HCT116 (cell line): Measurements from ENCODE around the gene NDUFS1. TPM values are rescaled to one million over a fixed set of nuclear protein-coding genes. Genes with fewer than 3 reads are reported as not detected.

Experiments
- ATAC-seq: fragments of 200-7000 bp; cut with Tn5 transposase; 2 replicates; pipeline ENCODE4 v1.9.1; 2020; ENCODE audit warnings: mild to moderate bottlenecking, moderate library complexity
- BruUV-seq: library from RNA; stranded (reverse); fragments of 400-500 nt; replicated peaks from 2 replicates; lab custom pipeline; 2021; lab: Mats Ljungman, UMichigan
- CTCF ChIA-PET: fragments of 300-600 bp; sonication (Branson Sonifier 250); formaldehyde crosslinking; loops from one replicate; lab custom pipeline; 2021; ENCODE audit warnings: antibody characterized with exemption; lab: Charles Lee
- POLR2A ChIA-PET: fragments of 300-600, 350-600 bp; sonication (Branson Sonifier 250); formaldehyde crosslinking; loops from one replicate; lab custom pipeline; 2021; ENCODE audit warnings: antibody characterized with exemption; lab: Charles Lee
- RAD21 ChIA-PET, 2 experiments: fragments of 300-600 bp; sonication (Branson Sonifier 250); formaldehyde crosslinking; loops; one replicate each; lab custom pipeline; 2023; ENCODE audit warnings: low total read pairs in 2 of 2; ENCODE audit not compliant: uncharacterized antibody in 2 of 2, unreplicated experiment in 2 of 2, low non-redundant PET in 1 of 2; lab: Charles Lee
- DNase-seq: peaks from one replicate; pipeline ENCODE4 v3.0.0-alpha.2; 2010; ENCODE audit warnings: low read depth, low spot score
- H2AFZ ChIP-seq: fragments of 200-600 bp; shearing (Covaris generic), sonication (generic); 2 replicates; pipeline ENCODE4 v1.6.1; 2017; ENCODE audit warnings: low read depth, mixed run types, mixed read lengths, antibody characterized with exemption, low read length; ENCODE audit not compliant: poor library complexity, severe bottlenecking
- H3K27ac ChIP-seq: 2 replicates; pipeline ENCODE4 v1.5.1; 2012; ENCODE audit warnings: low read depth, low read length
- H3K27me3 ChIP-seq: fragments of 200-600 bp; sonication (generic); 2 replicates; pipeline ENCODE4 v1.6.1; 2016; ENCODE audit warnings: mixed run types, low read length, mixed read lengths; ENCODE audit not compliant: insufficient read depth
- H3K36me3 ChIP-seq, 2 experiments: fragments of 200-500 bp in 1 of 2; fragments of 200-600 bp in 1 of 2; sonication (Bioruptor generic) in 1 of 2; sonication (generic) in 1 of 2; 2 replicates each; pipeline versions ENCODE4 v1.5.1 to v1.6.1; 2014 to 2016; ENCODE audit warnings: low read length in 2 of 2, inconsistent platforms in 1 of 2, mixed read lengths in 1 of 2, mixed run types in 1 of 2; ENCODE audit not compliant: insufficient read depth in 2 of 2, control insufficient read depth in 1 of 2
- H3K4me1 ChIP-seq, 2 experiments: fragments of 200-600 bp in 1 of 2; sonication (generic) in 1 of 2; 2 replicates each; pipeline versions ENCODE4 v1.5.1 to v1.6.1; 2012 to 2017; ENCODE audit warnings: low read length in 2 of 2, inconsistent platforms in 1 of 2, mild to moderate bottlenecking in 1 of 2, mixed read lengths in 1 of 2, mixed run types in 1 of 2, moderate library complexity in 1 of 2; ENCODE audit not compliant: insufficient read depth in 2 of 2, control insufficient read depth in 1 of 2
- H3K4me2 ChIP-seq: fragments of 200-600 bp; sonication (generic); 2 replicates; pipeline ENCODE4 v1.6.1; 2017; ENCODE audit warnings: mixed run types, low read length, mixed read lengths
- H3K4me3 ChIP-seq, 2 experiments: fragments of 200-600 bp in 1 of 2; sonication (generic) in 1 of 2; replicated peaks in 1 of 2; 2 replicates each; pipeline ENCODE4 v1.5.1; 2011 to 2016; ENCODE audit warnings: low read length in 2 of 2, control low read depth in 1 of 2, low read depth in 1 of 2, mild to moderate bottlenecking in 1 of 2, mixed read lengths in 1 of 2, mixed run types in 1 of 2
- H3K79me2 ChIP-seq: fragments of 200-600 bp; sonication (generic); 2 replicates; pipeline ENCODE4 v1.6.1; 2017; ENCODE audit warnings: mild to moderate bottlenecking, mixed run types, low read length, moderate library complexity, mixed read lengths; ENCODE audit not compliant: insufficient read depth
- H3K9ac ChIP-seq: fragments of 200-600 bp; sonication (generic); 2 replicates; pipeline ENCODE4 v1.6.1; 2016; ENCODE audit warnings: low read length, mixed read lengths
- H3K9me2 ChIP-seq: fragments of 200-600 bp; sonication (generic), shearing (Covaris generic); 2 replicates; pipeline ENCODE4 v1.6.1; 2017; ENCODE audit warnings: mixed run types, mild to moderate bottlenecking, moderate library complexity; ENCODE audit not compliant: insufficient read depth
- H3K9me3 ChIP-seq, 2 experiments: fragments of 200-500 bp in 1 of 2; fragments of 200-600 bp in 1 of 2; sonication (Bioruptor generic) in 1 of 2; sonication (generic) in 1 of 2; 2 replicates each; pipeline ENCODE4 v1.6.1; 2014 to 2017; ENCODE audit warnings: low read length in 2 of 2, mixed read lengths in 2 of 2, inconsistent platforms in 1 of 2, low read depth in 1 of 2, mild to moderate bottlenecking in 1 of 2, mixed run types in 1 of 2, moderate library complexity in 1 of 2; ENCODE audit not compliant: control insufficient read depth in 1 of 2, insufficient read depth in 1 of 2
- H4K20me1 ChIP-seq: fragments of 200-600 bp; sonication (generic), shearing (Covaris generic); 2 replicates; pipeline ENCODE4 v1.6.1; 2017; ENCODE audit warnings: mixed run types, mild to moderate bottlenecking, moderate library complexity; ENCODE audit not compliant: insufficient read depth
- EZH2 ChIP-seq: fragments of 200-600 bp; sonication (generic); IDR thresholded peaks from 2 replicates; pipeline ENCODE4 v1.6.1; 2017; ENCODE audit warnings: antibody characterized with exemption, mixed run types
- SIN3A ChIP-seq: IDR thresholded peaks from 2 replicates; pipeline ENCODE4 v1.6.1; 2012; ENCODE audit warnings: low read depth
- YY1 ChIP-seq: IDR thresholded peaks from 2 replicates; pipeline ENCODE4 v1.6.1; 2011; ENCODE audit warnings: low read length, low read depth, moderate library complexity, mild to moderate bottlenecking; ENCODE audit not compliant: insufficient replicate concordance; ENCODE audit errors: extremely low read depth
- ZNF274 ChIP-seq: fragments of 200-500 bp; sonication (Bioruptor generic); IDR thresholded peaks from 2 replicates; pipeline ENCODE4 v1.6.1; 2014; ENCODE audit warnings: mild to moderate bottlenecking, low read depth, low read length, inconsistent platforms
- intact Hi-C: fragments of 100-400 bp; cut with micrococcal nuclease; formaldehyde crosslinking; loops from 2 replicates; pipeline ENCODE4 v1.10.0; 2022
- total RNA-seq: library from RNA; stranded (reverse); gene quantifications from one replicate; pipeline ENCODE4 v1.2.1, GENCODE V29; 2021; ENCODE audit not compliant: unreplicated experiment
- TF ChIP-seq, protein P1 (sequence below): IDR thresholded peaks from 2 replicates; pipeline ENCODE4 v1.6.1; 2012
- TF ChIP-seq, protein P2 (sequence below), 3 experiments: fragments of 200-600 bp in 1 of 3; sonication (generic) in 1 of 3; IDR thresholded peaks in 2 of 3; conservative IDR thresholded peaks in 1 of 3; 2 replicates each; pipeline ENCODE4 v1.5.1; 2012 to 2017; ENCODE audit warnings: low read depth in 2 of 3, low read length in 2 of 3, antibody characterized with exemption in 1 of 3, borderline replicate concordance in 1 of 3, control low read depth in 1 of 3, mild to moderate bottlenecking in 1 of 3, mixed read lengths in 1 of 3, mixed run types in 1 of 3, moderate library complexity in 1 of 3; ENCODE audit not compliant: insufficient read depth in 1 of 3

Gene NDUFS1
- total RNA-seq, 1 experiment from 2014 or later: 86.6 TPM

DNA sequence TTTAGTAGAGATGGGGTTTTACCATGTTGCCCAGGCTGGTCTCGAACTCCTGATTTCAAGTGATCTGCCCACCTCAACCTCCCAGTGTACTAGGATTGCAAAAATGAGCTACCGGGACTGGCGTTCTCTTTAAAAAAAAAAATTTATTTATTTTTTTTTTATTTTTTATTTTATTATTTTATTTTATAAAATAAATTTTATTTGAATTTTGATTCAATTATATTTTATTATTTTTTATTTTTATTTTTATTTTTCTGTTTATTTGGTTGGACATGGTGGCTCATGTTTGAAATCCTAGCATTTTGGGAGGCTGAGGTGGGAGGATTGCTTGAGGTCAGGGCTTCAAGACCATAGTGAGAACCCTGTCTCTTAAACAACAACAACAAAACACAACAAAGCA, 32.9 kb upstream of the NDUFS1 start:
- TF ChIP-seq, protein P1, sequence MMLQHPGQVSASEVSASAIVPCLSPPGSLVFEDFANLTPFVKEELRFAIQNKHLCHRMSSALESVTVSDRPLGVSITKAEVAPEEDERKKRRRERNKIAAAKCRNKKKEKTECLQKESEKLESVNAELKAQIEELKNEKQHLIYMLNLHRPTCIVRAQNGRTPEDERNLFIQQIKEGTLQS: no peak
- TF ChIP-seq, protein P2, sequence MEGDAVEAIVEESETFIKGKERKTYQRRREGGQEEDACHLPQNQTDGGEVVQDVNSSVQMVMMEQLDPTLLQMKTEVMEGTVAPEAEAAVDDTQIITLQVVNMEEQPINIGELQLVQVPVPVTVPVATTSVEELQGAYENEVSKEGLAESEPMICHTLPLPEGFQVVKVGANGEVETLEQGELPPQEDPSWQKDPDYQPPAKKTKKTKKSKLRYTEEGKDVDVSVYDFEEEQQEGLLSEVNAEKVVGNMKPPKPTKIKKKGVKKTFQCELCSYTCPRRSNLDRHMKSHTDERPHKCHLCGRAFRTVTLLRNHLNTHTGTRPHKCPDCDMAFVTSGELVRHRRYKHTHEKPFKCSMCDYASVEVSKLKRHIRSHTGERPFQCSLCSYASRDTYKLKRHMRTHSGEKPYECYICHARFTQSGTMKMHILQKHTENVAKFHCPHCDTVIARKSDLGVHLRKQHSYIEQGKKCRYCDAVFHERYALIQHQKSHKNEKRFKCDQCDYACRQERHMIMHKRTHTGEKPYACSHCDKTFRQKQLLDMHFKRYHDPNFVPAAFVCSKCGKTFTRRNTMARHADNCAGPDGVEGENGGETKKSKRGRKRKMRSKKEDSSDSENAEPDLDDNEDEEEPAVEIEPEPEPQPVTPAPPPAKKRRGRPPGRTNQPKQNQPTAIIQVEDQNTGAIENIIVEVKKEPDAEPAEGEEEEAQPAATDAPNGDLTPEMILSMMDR (IDR thresholded peaks at IDR 0.05 in 2 of 3, conservative IDR thresholded peaks at IDR 0.05 in 1 of 3; ENCODE audit: borderline replicate concordance in 1 of 3, insufficient read depth in 1 of 3, low read depth in 2 of 3, low read length in 2 of 3): no peak
- TF ChIP-seq EZH2 (no peak), ZNF274 (no peak)
- Histone ChIP-seq H3K9me2 (no peaks in the 10 kb centered on the region), H3K79me2 (no peaks in the 10 kb centered on the region), H3K36me3 (no peaks in the 10 kb centered on the region), H3K4me3 (no peak overlapping the region), H3K9me3 (no peaks in the 10 kb centered on the region), H2AFZ (no peak overlapping the region), H3K4me2 (no peak overlapping the region), H4K20me1 (no peaks in the 10 kb centered on the region), H3K4me1 (no peaks in the 10 kb centered on the region), H3K9ac (no peak overlapping the region), H3K27me3 (no peaks in the 10 kb centered on the region), H3K27ac (no peak overlapping the region)
- intact Hi-C loops: no loop called here
- ChIA-PET CTCF (no interaction called here), RAD21 (no interaction called here), POLR2A (no interaction called here)
- no TSS peak for BruUV-seq
- DNase-seq: no peak
- ATAC-seq: no peak

DNA sequence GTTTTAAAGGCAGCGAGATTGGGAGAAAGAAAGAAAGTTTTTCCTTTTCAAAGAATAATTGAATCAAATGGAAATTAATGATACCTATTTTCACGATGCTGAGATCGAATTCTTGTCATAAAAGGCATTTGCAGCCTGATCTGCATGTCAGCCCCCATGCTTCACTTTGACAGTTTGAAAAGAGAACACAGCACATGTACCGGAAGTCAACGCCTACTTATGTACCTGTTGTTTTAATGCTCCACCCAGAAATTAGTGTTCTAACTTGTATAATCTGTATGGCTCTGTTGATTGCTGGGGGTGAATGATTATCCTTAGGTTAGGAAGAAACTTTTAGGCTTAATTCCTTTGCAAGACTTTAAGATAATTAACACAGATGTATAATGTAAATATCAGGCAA, 31.4 kb upstream of the NDUFS1 start:
- H3K27ac ChIP-seq: no peak overlapping the region
- CTCF ChIA-PET: no interaction called here
- intact Hi-C loops: no loop called here
- H3K27me3 ChIP-seq: no peaks in the 10 kb centered on the region
- ATAC-seq: no peak
- H2AFZ ChIP-seq: no peak overlapping the region
- no peak for TF ChIP-seq YY1
- no peak for TF ChIP-seq SIN3A
- TF ChIP-seq, all 23 proteins: peak for 0
- ChIA-PET POLR2A (no interaction called here), RAD21 (no interaction called here)
- no peak for DNase-seq
- Histone ChIP-seq H3K4me3 (no peak overlapping the region), H3K36me3 (no peaks in the 10 kb centered on the region), H3K9me2 (no peaks in the 10 kb centered on the region), H3K4me1 (no peaks in the 10 kb centered on the region), H3K9me3 (no peaks in the 10 kb centered on the region), H3K4me2 (no peak overlapping the region), H4K20me1 (no peaks in the 10 kb centered on the region), H3K79me2 (no peaks in the 10 kb centered on the region), H3K9ac (no peak overlapping the region)
- no TSS peak for BruUV-seq
